Liver (tissue), 9 donors: ENCODE data around the gene LDLRAD4. TPM values are rescaled to one million over a fixed set of nuclear protein-coding genes. Genes with fewer than 3 reads are reported as not detected.

Experiments used
- DNase-seq: peaks from one replicate; pipeline ENCODE4 v3.0.0-alpha.2; 2017; ENCODE audit warnings: low spot score
- H3K27ac ChIP-seq, 2 donors: one replicate each; pipeline ENCODE4 v1.7.0; 2013; ENCODE audit warnings: inconsistent platforms in 2 of 2, low read length in 2 of 2, control low read depth in 1 of 2, low read depth in 1 of 2, mild to moderate bottlenecking in 1 of 2
- H3K27me3 ChIP-seq, 4 donors: one replicate each; pipeline versions ENCODE4 v1.6.1 to v1.7.0; 2013; ENCODE audit warnings: low read length in 3 of 4, inconsistent platforms in 1 of 4, mild to moderate bottlenecking in 1 of 4, moderate library complexity in 1 of 4; ENCODE audit not compliant: control insufficient read depth in 4 of 4, insufficient read depth in 4 of 4
- H3K36me3 ChIP-seq, 4 donors: one replicate each; pipeline versions ENCODE4 v1.6.1 to v1.7.0; 2013; ENCODE audit warnings: low read length in 3 of 4, mild to moderate bottlenecking in 3 of 4, low read depth in 1 of 4, moderate library complexity in 1 of 4; ENCODE audit not compliant: control insufficient read depth in 4 of 4, insufficient read depth in 3 of 4
- H3K4me1 ChIP-seq, 4 donors: one replicate each; pipeline versions ENCODE4 v1.6.1 to v1.7.0; 2013; ENCODE audit warnings: low read length in 3 of 4, mild to moderate bottlenecking in 3 of 4, moderate library complexity in 1 of 4; ENCODE audit not compliant: control insufficient read depth in 4 of 4, insufficient read depth in 4 of 4
- H3K4me3 ChIP-seq, 3 donors: one replicate each; pipeline versions ENCODE4 v1.6.1 to v1.7.0; 2013; ENCODE audit warnings: low read length in 3 of 3, control low read depth in 1 of 3, low read depth in 1 of 3, mild to moderate bottlenecking in 1 of 3
- H3K9ac ChIP-seq, 2 donors: one replicate each; pipeline ENCODE4 v1.7.0; 2013; ENCODE audit warnings: low read length in 2 of 2, mild to moderate bottlenecking in 2 of 2, moderate library complexity in 2 of 2, control low read depth in 1 of 2, low read depth in 1 of 2
- H3K9me3 ChIP-seq, 4 donors: one replicate each; pipeline versions ENCODE4 v1.6.1 to v1.7.0; 2013; ENCODE audit warnings: low read length in 3 of 4; ENCODE audit not compliant: control insufficient read depth in 4 of 4
- ATF3 ChIP-seq: IDR thresholded peaks from 2 replicates; pipeline ENCODE4 v1.6.1; 2016; ENCODE audit warnings: antibody characterized with exemption
- CTCF ChIP-seq: fragments of 150-350 bp; IDR thresholded peaks from 2 replicates; pipeline ENCODE4 v1.5.1; 2017; ENCODE audit warnings: improper control_type of control experiment, low read depth, low read length; ENCODE audit not compliant: missing input control
- EGR1 ChIP-seq, 2 donors: IDR thresholded peaks; 2 replicates each; pipeline ENCODE4 v1.6.1; 2016 to 2018; ENCODE audit warnings: antibody characterized with exemption in 2 of 2, low read depth in 2 of 2
- FOXA1 ChIP-seq: IDR thresholded peaks from 2 replicates; pipeline ENCODE4 v1.6.1; 2016; ENCODE audit warnings: antibody characterized with exemption
- FOXA2 ChIP-seq: IDR thresholded peaks from 2 replicates; pipeline ENCODE4 v1.6.1; 2016; ENCODE audit warnings: antibody characterized with exemption
- GABPA ChIP-seq, 2 donors: IDR thresholded peaks in 1 of 2; conservative IDR thresholded peaks in 1 of 2; 2 replicates each; pipeline ENCODE4 v1.6.1; 2016; ENCODE audit warnings: antibody characterized with exemption in 2 of 2, mild to moderate bottlenecking in 1 of 2, moderate library complexity in 1 of 2
- HNF4A ChIP-seq, 2 donors: conservative IDR thresholded peaks; 2 replicates each; pipeline ENCODE4 v1.6.1; 2016; ENCODE audit warnings: antibody characterized with exemption in 2 of 2, mild to moderate bottlenecking in 2 of 2
- HNF4G ChIP-seq: IDR thresholded peaks from 2 replicates; pipeline ENCODE4 v1.6.1; 2016; ENCODE audit warnings: antibody characterized with exemption
- JUND ChIP-seq, 2 donors: IDR thresholded peaks; 2 replicates each; pipeline ENCODE4 v1.6.1; 2016; ENCODE audit warnings: antibody characterized with exemption in 2 of 2
- MAX ChIP-seq: IDR thresholded peaks from 2 replicates; pipeline ENCODE4 v1.6.1; 2016; ENCODE audit warnings: antibody characterized with exemption
- NR2F2 ChIP-seq: IDR thresholded peaks from 2 replicates; pipeline ENCODE4 v1.6.1; 2016; ENCODE audit warnings: antibody characterized with exemption
- RAD21 ChIP-seq, 2 donors: IDR thresholded peaks; 2 replicates each; pipeline ENCODE4 v1.6.1; 2016; ENCODE audit warnings: antibody characterized with exemption in 2 of 2, mild to moderate bottlenecking in 2 of 2
- RXRA ChIP-seq, 2 donors: IDR thresholded peaks; 2 replicates each; pipeline ENCODE4 v1.6.1; 2017 to 2018; ENCODE audit warnings: antibody characterized with exemption in 2 of 2, mild to moderate bottlenecking in 1 of 2
- SP1 ChIP-seq: IDR thresholded peaks from 2 replicates; pipeline ENCODE4 v1.6.1; 2018; ENCODE audit warnings: antibody characterized with exemption, mild to moderate bottlenecking
- TAF1 ChIP-seq: conservative IDR thresholded peaks from 2 replicates; pipeline ENCODE4 v1.6.1; 2016; ENCODE audit warnings: antibody characterized with exemption, mild to moderate bottlenecking
- YY1 ChIP-seq: IDR thresholded peaks from 2 replicates; pipeline ENCODE4 v1.6.1; 2016; ENCODE audit warnings: antibody characterized with exemption, mild to moderate bottlenecking
- ZBTB33 ChIP-seq: IDR thresholded peaks from 2 replicates; pipeline ENCODE4 v1.6.1; 2016; ENCODE audit warnings: antibody characterized with exemption
- WGBS: extraction: QIAGEN DNeasy Blood & Tissue Kit; methylation state at CpG from one replicate; pipeline ENCODE4 v1.1.7; 2013; 5-methylcytosine and 5-hydroxymethylcytosine counted together
- polyA plus RNA-seq, 2 donors: library from polyadenylated mRNA; stranded (reverse) in 1 of 2; unstranded in 1 of 2; fragments of 200-250 nt in 1 of 2; fragments of >200 nt in 1 of 2; fragmentation: Nextera tagmentation in 1 of 2; extraction: Ambion mirVana in 1 of 2; gene quantifications; one replicate each; pipeline versions ENCODE4 v1.2.1 to v1.2.3, GENCODE V29; 2013 to 2015
- total RNA-seq, 2 donors: library from RNA; depleted of rRNA; stranded (reverse); fragments of >200 nt; gene quantifications; one replicate each; pipeline ENCODE4 v1.2.3, GENCODE V29; 2014
- TF ChIP-seq, protein P1 (sequence below): IDR thresholded peaks from 2 replicates; pipeline ENCODE4 v1.6.1; 2016; ENCODE audit warnings: antibody characterized with exemption, mild to moderate bottlenecking
- donor health status: healthy.
- donor health status: healthy.
- donor health status: healthy.
- donor health status: healthy.
- donor health status: healthy.

LDLRAD4 gene
- total and polyA plus RNA-seq, 4 donors = 4.8 to 41.7 (median 12.7) TPM

GRCh38 chr18:13280070-13280795, 61.7 kb downstream of the LDLRAD4 start:
- WGBS = 89% methylated on average over 11 of the region's 11 CpGs
- H3K4me3 ChIP-seq = no peak overlapping the region

More at GRCh38 chr18:13280070-13280795, 61.7 kb downstream of the LDLRAD4 start:
- DNase-seq = no peak
- Histone ChIP-seq H3K4me1 (peaks cover 0 to 3% (median 0%) of the 10 kb centered on the region in 4 donors), H3K27ac (no peak overlapping the region), H3K27me3 (no peaks in the 10 kb centered on the region), H3K9ac (no peak overlapping the region), H3K9me3 (no peaks in the 10 kb centered on the region), H3K36me3 (peaks cover 0 to 11% (median 0%) of the 10 kb centered on the region in 4 donors)
- TF ChIP-seq, protein P1, sequence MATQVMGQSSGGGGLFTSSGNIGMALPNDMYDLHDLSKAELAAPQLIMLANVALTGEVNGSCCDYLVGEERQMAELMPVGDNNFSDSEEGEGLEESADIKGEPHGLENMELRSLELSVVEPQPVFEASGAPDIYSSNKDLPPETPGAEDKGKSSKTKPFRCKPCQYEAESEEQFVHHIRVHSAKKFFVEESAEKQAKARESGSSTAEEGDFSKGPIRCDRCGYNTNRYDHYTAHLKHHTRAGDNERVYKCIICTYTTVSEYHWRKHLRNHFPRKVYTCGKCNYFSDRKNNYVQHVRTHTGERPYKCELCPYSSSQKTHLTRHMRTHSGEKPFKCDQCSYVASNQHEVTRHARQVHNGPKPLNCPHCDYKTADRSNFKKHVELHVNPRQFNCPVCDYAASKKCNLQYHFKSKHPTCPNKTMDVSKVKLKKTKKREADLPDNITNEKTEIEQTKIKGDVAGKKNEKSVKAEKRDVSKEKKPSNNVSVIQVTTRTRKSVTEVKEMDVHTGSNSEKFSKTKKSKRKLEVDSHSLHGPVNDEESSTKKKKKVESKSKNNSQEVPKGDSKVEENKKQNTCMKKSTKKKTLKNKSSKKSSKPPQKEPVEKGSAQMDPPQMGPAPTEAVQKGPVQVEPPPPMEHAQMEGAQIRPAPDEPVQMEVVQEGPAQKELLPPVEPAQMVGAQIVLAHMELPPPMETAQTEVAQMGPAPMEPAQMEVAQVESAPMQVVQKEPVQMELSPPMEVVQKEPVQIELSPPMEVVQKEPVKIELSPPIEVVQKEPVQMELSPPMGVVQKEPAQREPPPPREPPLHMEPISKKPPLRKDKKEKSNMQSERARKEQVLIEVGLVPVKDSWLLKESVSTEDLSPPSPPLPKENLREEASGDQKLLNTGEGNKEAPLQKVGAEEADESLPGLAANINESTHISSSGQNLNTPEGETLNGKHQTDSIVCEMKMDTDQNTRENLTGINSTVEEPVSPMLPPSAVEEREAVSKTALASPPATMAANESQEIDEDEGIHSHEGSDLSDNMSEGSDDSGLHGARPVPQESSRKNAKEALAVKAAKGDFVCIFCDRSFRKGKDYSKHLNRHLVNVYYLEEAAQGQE = no peak
- no peak for TF ChIP-seq ATF3
- TF ChIP-seq NR2F2 = no peak
- no peak for TF ChIP-seq RXRA (IDR thresholded peaks at IDR 0.05)
- no peak for TF ChIP-seq FOXA1
- no peak for TF ChIP-seq HNF4A (conservative IDR thresholded peaks at IDR 0.05)
- TF ChIP-seq FOXA2 = no peak
- no peak for TF ChIP-seq SP1
- TF ChIP-seq MAX = no peak
- no peak for TF ChIP-seq TAF1
- TF ChIP-seq EGR1 (IDR thresholded peaks at IDR 0.05; ENCODE audit: low read depth in 2 of 2) = no peak
- no peak for TF ChIP-seq GABPA (IDR thresholded peaks at IDR 0.05 in 1 of 2, conservative IDR thresholded peaks at IDR 0.05 in 1 of 2)
- no peak for TF ChIP-seq CTCF
- TF ChIP-seq RAD21 (IDR thresholded peaks at IDR 0.05) = no peak
- TF ChIP-seq JUND (IDR thresholded peaks at IDR 0.05) = no peak
- TF ChIP-seq YY1 = no peak
- TF ChIP-seq ZBTB33 = no peak
- no peak for TF ChIP-seq HNF4G
